NCI-H2196 treated with DMSO at 0.1 percent for 48 hours (cell line): ENCODE measurements around the gene VPS51.

Experiments used
- DNase-seq: peaks from one replicate; lab custom pipeline; 2025; ENCODE audit not compliant: unreplicated experiment; lab: John Stamatoyannopoulos, UW

VPS51 gene

GRCh38 chr11:65095974-65096806, at the start of gene VPS51:
TSS of gene VPS51 (plus strand) at chr11:65096214. CDS start at chr11:65096251, 37 bp downstream.
- DNase-seq, result peak; percentile 83

- no peak for DNase-seq
These were observed 48.2 kb upstream of the VPS51 start for GRCh38 chr11:65047581-65048422.

GRCh38 chr11:65051398-65051858, 44.6 kb upstream of the VPS51 start:
- DNase-seq, result no peak

- DNase-seq, result no peak
These were observed 42.0 kb upstream of the VPS51 start for GRCh38 chr11:65053827-65054508.

GRCh38 chr11:65055538-65055937, 40.5 kb upstream of the VPS51 start:
- no peak for DNase-seq

- no peak for DNase-seq
These were observed 39.0 kb upstream of the VPS51 start for GRCh38 chr11:65056999-65057398.

- no peak for DNase-seq
These were observed 38.5 kb upstream of the VPS51 start for GRCh38 chr11:65057526-65057925.

- DNase-seq, result no peak
These were observed 38.0 kb upstream of the VPS51 start for GRCh38 chr11:65058012-65058411.

GRCh38 chr11:65058419-65059054, 37.5 kb upstream of the VPS51 start, which contains the start of gene NAALADL1:
TSS of gene NAALADL1 (minus strand) at chr11:65058553. CDS start at chr11:65058521, 32 bp downstream.
- no peak for DNase-seq

GRCh38 chr11:65059523-65059922, 36.5 kb upstream of the VPS51 start:
- DNase-seq, result no peak

GRCh38 chr11:65059959-65060824, 35.8 kb upstream of the VPS51 start:
- DNase-seq, result no peak

- DNase-seq, result no peak
These were observed 35.1 kb upstream of the VPS51 start for GRCh38 chr11:65060913-65061408.

- DNase-seq, result no peak
These were observed 32.5 kb upstream of the VPS51 start for GRCh38 chr11:65063532-65063931.

GRCh38 chr11:65064847-65065240, 31.2 kb upstream of the VPS51 start:
- no peak for DNase-seq

- no peak for DNase-seq
These were observed 30.2 kb upstream of the VPS51 start for GRCh38 chr11:65065851-65066250.

GRCh38 chr11:65066315-65066714, 29.7 kb upstream of the VPS51 start:
- no peak for DNase-seq

GRCh38 chr11:65066805-65067291, 29.2 kb upstream of the VPS51 start:
- DNase-seq, result no peak

- DNase-seq, result no peak
These were observed 28.6 kb upstream of the VPS51 start for GRCh38 chr11:65067446-65067845.

GRCh38 chr11:65069217-65069616, 26.8 kb upstream of the VPS51 start:
- no peak for DNase-seq
